Tibial nerve (tissue), 4 donors: ENCODE results near the gene MEF2C. TPM values are rescaled to one million over a fixed set of nuclear protein-coding genes. Genes with fewer than 3 reads are reported as not detected.
"Not testable (repeated sequence)": the region's sequence is repeated elsewhere in the genome, so short reads cannot be mapped to it uniquely, and the experiment has no call there.

ENCODE experiments used
- DNase-seq, 2 donors: peaks; one replicate each; pipeline ENCODE4 v3.0.0-alpha.2; 2019; ENCODE audit warnings: low spot score in 2 of 2
- H3K27ac ChIP-seq, 4 donors: fragments of 200-600 bp; sonication (generic) in 3 of 4; one replicate each; pipeline ENCODE4 v1.5.1; 2017 to 2019; ENCODE audit warnings: mild to moderate bottlenecking in 1 of 4
- H3K27me3 ChIP-seq, 2 donors: fragments of 200-600 bp; sonication (generic) in 1 of 2; one replicate each; pipeline versions ENCODE4 v1.5.1 to v1.6.0; 2017 to 2019
- H3K36me3 ChIP-seq, 3 donors: fragments of 200-600 bp; sonication (generic); one replicate each; pipeline ENCODE4 v1.5.1; 2018 to 2019
- H3K4me1 ChIP-seq, 4 donors: fragments of 200-600 bp; sonication (generic) in 3 of 4; one replicate each; pipeline ENCODE4 v1.5.1; 2017 to 2019
- H3K4me3 ChIP-seq, 4 donors: fragments of 200-600 bp; sonication (generic) in 3 of 4; one replicate each; pipeline ENCODE4 v1.5.1; 2017 to 2019; ENCODE audit warnings: mild to moderate bottlenecking in 1 of 4, moderate library complexity in 1 of 4
- H3K9me3 ChIP-seq, 4 donors: fragments of 200-600 bp; sonication (generic) in 3 of 4; one replicate each; pipeline ENCODE4 v1.5.1; 2017 to 2019
- CTCF ChIP-seq, 5 experiments: fragments of 200-600 bp in 3 of 5; fragments of 450-650 bp in 2 of 5; sonication (generic) in 3 of 5; IDR thresholded peaks; one replicate each; pipeline ENCODE4 v1.5.1; 2016 to 2019; ENCODE audit warnings: antibody characterized with exemption in 5 of 5, mild to moderate bottlenecking in 3 of 5, moderate library complexity in 2 of 5
- EP300 ChIP-seq, 2 donors: sonication (generic); formaldehyde crosslinking; IDR thresholded peaks; one replicate each; pipeline ENCODE4 v1.6.1; 2017; ENCODE audit warnings: antibody characterized with exemption in 2 of 2, mild to moderate bottlenecking in 1 of 2
- POLR2A ChIP-seq, 2 donors: fragments of 450-650 bp; IDR thresholded peaks; one replicate each; pipeline ENCODE4 v1.6.1; 2017; ENCODE audit warnings: antibody characterized with exemption in 2 of 2, mild to moderate bottlenecking in 2 of 2, moderate library complexity in 2 of 2
- WGBS, 2 donors: methylation state at CpG; one replicate each; pipeline ENCODE4 v1.1.5; 2018; 5-methylcytosine and 5-hydroxymethylcytosine counted together
- total RNA-seq, 4 donors: library from RNA; depleted of rRNA; stranded (reverse); fragments of >200 nt; gene quantifications; one replicate each; pipeline ENCODE4 v1.1.0, GENCODE V29; 2016

The MEF2C gene
- total RNA-seq, 4 donors from 2014 or later = 16.5 to 40.8 (median 29.1) TPM

- no peaks in the 10 kb centered on the region for H3K36me3 ChIP-seq
- WGBS, 2 donors = 88 to 97% methylated on average over 2 of the region's 2 CpGs
- no peaks in the 10 kb centered on the region for H3K4me1 ChIP-seq
Observed at GRCh38 chr5:88925692-88926490, 42.9 kb upstream of the MEF2C start.

GRCh38 chr5:88924330-88924657, 41.3 kb upstream of the MEF2C start:
- WGBS, 2 donors = 93 to 94% methylated on average over 3 of the region's 3 CpGs
- H3K4me1 ChIP-seq = no peaks in the 10 kb centered on the region
- no peak overlapping the region for H3K4me3 ChIP-seq
- no peaks in the 10 kb centered on the region for H3K27me3 ChIP-seq
- H3K9me3 ChIP-seq = no peaks in the 10 kb centered on the region
- no peaks in the 10 kb centered on the region for H3K36me3 ChIP-seq
- H3K27ac ChIP-seq = no peak overlapping the region
- TF ChIP-seq POLR2A (IDR thresholded peaks at IDR 0.05) (no peak), EP300 (IDR thresholded peaks at IDR 0.05) (no peak), CTCF (IDR thresholded peaks at IDR 0.05) (no peak)
- no peak for DNase-seq

More at GRCh38 chr5:88925692-88926490, 42.9 kb upstream of the MEF2C start:
- Histone ChIP-seq H3K27me3 (no peaks in the 10 kb centered on the region), H3K4me3 (no peak overlapping the region), H3K27ac (no peak overlapping the region), H3K9me3 (no peaks in the 10 kb centered on the region)
- no peak for TF ChIP-seq EP300 (IDR thresholded peaks at IDR 0.05)
- no peak for TF ChIP-seq CTCF (IDR thresholded peaks at IDR 0.05)
- TF ChIP-seq POLR2A (IDR thresholded peaks at IDR 0.05) = no peak
- DNase-seq = no peak

GRCh38 chr5:88923623-88924329, 40.8 kb upstream of the MEF2C start:
- no peak for DNase-seq
- H3K27ac ChIP-seq = no peak overlapping the region
- WGBS, 2 donors = 92% methylated on average over 15 of the region's 15 CpGs
- no peak overlapping the region for H3K4me3 ChIP-seq
- no peaks in the 10 kb centered on the region for H3K36me3 ChIP-seq
- no peaks in the 10 kb centered on the region for H3K4me1 ChIP-seq
- H3K9me3 ChIP-seq = no peaks in the 10 kb centered on the region
- TF ChIP-seq POLR2A (IDR thresholded peaks at IDR 0.05) = no peak
- no peak for TF ChIP-seq CTCF (IDR thresholded peaks at IDR 0.05)
- TF ChIP-seq EP300 (IDR thresholded peaks at IDR 0.05) = no peak
- no peaks in the 10 kb centered on the region for H3K27me3 ChIP-seq

GRCh38 chr5:88912743-88913142, 29.8 kb upstream of the MEF2C start:
- not testable (repeated sequence) for H3K4me3 ChIP-seq, H3K27ac ChIP-seq, H3K36me3 ChIP-seq, H3K27me3 ChIP-seq, DNase-seq, H3K9me3 ChIP-seq, H3K4me1 ChIP-seq
- WGBS, 2 donors = 85 to 94% methylated on average over 2 of the region's 2 CpGs

GRCh38 chr5:88911059-88911572, 28.1 kb upstream of the MEF2C start:
- not testable (repeated sequence) for H3K4me1 ChIP-seq, H3K9me3 ChIP-seq, H3K27me3 ChIP-seq, H3K27ac ChIP-seq, H3K4me3 ChIP-seq, H3K36me3 ChIP-seq, DNase-seq
- WGBS, 2 donors = 90 to 95% methylated on average over 9 of the region's 9 CpGs

GRCh38 chr5:88904478-88904877, 21.5 kb upstream of the MEF2C start:
- DNase-seq, H3K27ac ChIP-seq, H3K4me1 ChIP-seq, H3K27me3 ChIP-seq, H3K4me3 ChIP-seq, H3K36me3 ChIP-seq, H3K9me3 ChIP-seq: not testable (repeated sequence)
- 72 to 77% methylated on average over 2 of the region's 2 CpGs for WGBS, 2 donors

- not testable (repeated sequence) for H3K36me3 ChIP-seq, DNase-seq, H3K4me1 ChIP-seq, H3K27me3 ChIP-seq, H3K27ac ChIP-seq, H3K4me3 ChIP-seq, H3K9me3 ChIP-seq
- 88% methylated on average over 4 of the region's 8 CpGs; no CpG with 5 or more reads in 1 of the 2 donors for WGBS, 2 donors
Observed at GRCh38 chr5:88903966-88904365, 21.0 kb upstream of the MEF2C start.

- H3K27ac ChIP-seq, H3K4me3 ChIP-seq, DNase-seq, H3K27me3 ChIP-seq, H3K9me3 ChIP-seq, H3K36me3 ChIP-seq, H3K4me1 ChIP-seq: not testable (repeated sequence)
Observed at GRCh38 chr5:88901077-88901476, 18.1 kb upstream of the MEF2C start.
